Fibroblast of mammary gland (primary cell): Measurements from ENCODE around the gene APP.

Source experiments
- DNase-seq: peaks from one replicate; pipeline ENCODE4 v3.0.0-alpha.2; 2010; ENCODE audit warnings: low read depth
- H3K4me3 ChIP-seq: 2 replicates; pipeline ENCODE4 v1.5.1; 2011; ENCODE audit warnings: low read depth, mild to moderate bottlenecking, low read length, moderate library complexity; ENCODE audit not compliant: control insufficient read depth
- CTCF ChIP-seq: conservative IDR thresholded peaks from 2 replicates; pipeline ENCODE4 v1.5.1; 2011; ENCODE audit warnings: low read depth, low read length, inconsistent platforms; ENCODE audit not compliant: control insufficient read depth, insufficient read depth

The APP gene

GRCh38 chr21:25897383-25897782 is 273.2 kb downstream of the APP start:
- DNase-seq = no peak
- TF ChIP-seq CTCF = no peak
- H3K4me3 ChIP-seq = no peak overlapping the region

- H3K4me3 ChIP-seq = no peak overlapping the region
- no peak for DNase-seq
- TF ChIP-seq CTCF = no peak
Observed at GRCh38 chr21:25896501-25897056, 274.0 kb downstream of the APP start.

GRCh38 chr21:25895565-25896205 is 274.9 kb downstream of the APP start:
- peak; percentile 64 for TF ChIP-seq CTCF
- DNase-seq = peak; percentile 50

GRCh38 chr21:25893191-25893590 is 277.4 kb downstream of the APP start:
- TF ChIP-seq CTCF = no peak
- no peak overlapping the region for H3K4me3 ChIP-seq
- DNase-seq = no peak

More at GRCh38 chr21:25895565-25896205, 274.9 kb downstream of the APP start:
- H3K4me3 ChIP-seq = no peak overlapping the region

GRCh38 chr21:25891596-25891995 is 279.0 kb downstream of the APP start:
- TF ChIP-seq CTCF = no peak
- no peak overlapping the region for H3K4me3 ChIP-seq
- DNase-seq = no peak

GRCh38 chr21:25890001-25890400 is 280.6 kb downstream of the APP start:
- TF ChIP-seq CTCF = no peak
- H3K4me3 ChIP-seq = no peak overlapping the region
- DNase-seq = no peak
